ENCODE results near the gene FBXL12.

DNA sequence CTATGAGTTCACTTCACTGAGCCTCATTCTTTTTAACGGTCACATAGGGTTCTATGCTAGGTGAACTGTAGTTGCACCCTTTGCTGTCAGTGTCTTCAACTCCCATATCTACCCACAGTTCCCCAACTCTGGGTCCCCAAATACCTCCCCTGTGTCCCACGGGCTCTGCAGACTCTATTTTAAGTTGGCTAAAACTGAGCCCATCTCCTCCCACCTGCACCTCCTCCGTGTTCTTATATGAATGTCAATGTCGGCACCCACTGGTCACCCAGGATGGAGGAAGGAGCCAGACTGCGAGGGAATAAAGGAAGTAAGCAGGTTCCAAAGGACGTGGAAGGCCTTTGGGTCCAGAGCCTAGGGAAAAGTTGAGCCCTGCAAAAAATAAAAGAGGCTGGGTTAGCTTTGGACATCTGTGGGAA is 15.4 kb upstream of the FBXL12 start:
- TF ChIP-seq RCOR1 (IDR thresholded peaks at IDR 0.05; ENCODE audit: insufficient replicate concordance, low read length) (no peak), POLR2A (IDR thresholded peaks at IDR 0.05; ENCODE audit: low read depth, low read length) (no peak), MAZ (IDR thresholded peaks at IDR 0.05; ENCODE audit: borderline replicate concordance, low read depth, low read length) (no peak), RFX5 (IDR thresholded peaks at IDR 0.05; ENCODE audit: low read depth, low read length) (no peak), CHD1 (IDR thresholded peaks at IDR 0.05; ENCODE audit: low read depth, low read length) (no peak), MAFK (IDR thresholded peaks at IDR 0.05; ENCODE audit: low read depth, low read length) (no peak)
- TF ChIP-seq, protein P1, sequence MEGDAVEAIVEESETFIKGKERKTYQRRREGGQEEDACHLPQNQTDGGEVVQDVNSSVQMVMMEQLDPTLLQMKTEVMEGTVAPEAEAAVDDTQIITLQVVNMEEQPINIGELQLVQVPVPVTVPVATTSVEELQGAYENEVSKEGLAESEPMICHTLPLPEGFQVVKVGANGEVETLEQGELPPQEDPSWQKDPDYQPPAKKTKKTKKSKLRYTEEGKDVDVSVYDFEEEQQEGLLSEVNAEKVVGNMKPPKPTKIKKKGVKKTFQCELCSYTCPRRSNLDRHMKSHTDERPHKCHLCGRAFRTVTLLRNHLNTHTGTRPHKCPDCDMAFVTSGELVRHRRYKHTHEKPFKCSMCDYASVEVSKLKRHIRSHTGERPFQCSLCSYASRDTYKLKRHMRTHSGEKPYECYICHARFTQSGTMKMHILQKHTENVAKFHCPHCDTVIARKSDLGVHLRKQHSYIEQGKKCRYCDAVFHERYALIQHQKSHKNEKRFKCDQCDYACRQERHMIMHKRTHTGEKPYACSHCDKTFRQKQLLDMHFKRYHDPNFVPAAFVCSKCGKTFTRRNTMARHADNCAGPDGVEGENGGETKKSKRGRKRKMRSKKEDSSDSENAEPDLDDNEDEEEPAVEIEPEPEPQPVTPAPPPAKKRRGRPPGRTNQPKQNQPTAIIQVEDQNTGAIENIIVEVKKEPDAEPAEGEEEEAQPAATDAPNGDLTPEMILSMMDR (conservative IDR thresholded peaks at IDR 0.05; ENCODE audit: low read depth, low read length), result no peak
